ENCODE data around the gene NET1. TPM values are rescaled to one million over a fixed set of nuclear protein-coding genes. Genes with fewer than 3 reads are reported as not detected.
"Not testable (repeated sequence)": the region's sequence is repeated elsewhere in the genome, so short reads cannot be mapped to it uniquely, and the experiment has no call there.

The NET1 gene
- total RNA-seq, 1 donor from 2014 or later: 22.5 TPM

GRCh38 chr10:5468262-5469106, 56.1 kb downstream of the NET1 start:
- Mint-ChIP-seq H3K27ac (no peak overlapping the region), H3K36me3 (ENCODE audit: low read depth) (no peaks in the 10 kb centered on the region), H3K4me1 (no peaks in the 10 kb centered on the region), H3K4me3 (no peak overlapping the region), H3K9me3 (no peaks in the 10 kb centered on the region), H3K27me3 (peaks cover 3% of the 10 kb centered on the region)
- POLR2A ChIA-PET: no interaction called here
- ATAC-seq (ENCODE audit: low read depth) (no peak), DNase-seq (no peak)
- TF ChIP-seq CTCF (IDR thresholded peaks at IDR 0.05): no peak
- CTCF ChIA-PET: no interaction called here
- intact Hi-C loops (cut with micrococcal nuclease): no loop called here

GRCh38 chr10:5469353-5470061, 57.1 kb downstream of the NET1 start:
- no peaks in the 10 kb centered on the region for H3K4me1 Mint-ChIP-seq
- no peak for TF ChIP-seq CTCF (IDR thresholded peaks at IDR 0.05)

GRCh38 chr10:5470062-5470751, 57.9 kb downstream of the NET1 start:
- no peak for DNase-seq
- ChIA-PET POLR2A (no interaction called here), CTCF (no interaction called here)
- intact Hi-C loops (cut with micrococcal nuclease): no loop called here
- H3K27me3 Mint-ChIP-seq: peaks cover 3% of the 10 kb centered on the region
- no peak overlapping the region for H3K27ac Mint-ChIP-seq
- no peaks in the 10 kb centered on the region for H3K4me1 Mint-ChIP-seq
- no peak for TF ChIP-seq CTCF (IDR thresholded peaks at IDR 0.05)
- no peak overlapping the region for H3K4me3 Mint-ChIP-seq
- H3K9me3 Mint-ChIP-seq: no peaks in the 10 kb centered on the region
- ATAC-seq (ENCODE audit: low read depth): no peak
- no peaks in the 10 kb centered on the region for H3K36me3 Mint-ChIP-seq (ENCODE audit: low read depth)

More at GRCh38 chr10:5469353-5470061, 57.1 kb downstream of the NET1 start:
- no peak overlapping the region for H3K4me3 Mint-ChIP-seq
- ChIA-PET POLR2A (no interaction called here), CTCF (no interaction called here)
- intact Hi-C loops (cut with micrococcal nuclease): no loop called here
- peaks cover 3% of the 10 kb centered on the region for H3K27me3 Mint-ChIP-seq
- no peaks in the 10 kb centered on the region for H3K36me3 Mint-ChIP-seq (ENCODE audit: low read depth)
- ATAC-seq (ENCODE audit: low read depth): no peak
- no peaks in the 10 kb centered on the region for H3K9me3 Mint-ChIP-seq
- no peak for DNase-seq
- no peak overlapping the region for H3K27ac Mint-ChIP-seq

- H3K36me3 Mint-ChIP-seq (ENCODE audit: low read depth); H3K27me3 Mint-ChIP-seq; H3K4me1 Mint-ChIP-seq; POLR2A ChIA-PET; H3K9me3 Mint-ChIP-seq; DNase-seq; CTCF ChIA-PET; ATAC-seq (ENCODE audit: low read depth); H3K27ac Mint-ChIP-seq; intact Hi-C loops (cut with micrococcal nuclease); H3K4me3 Mint-ChIP-seq: not testable (repeated sequence)
Observed at GRCh38 chr10:5474642-5475041, 62.3 kb downstream of the NET1 start.

GRCh38 chr10:5475088-5475487, 62.7 kb downstream of the NET1 start:
- H3K4me3 Mint-ChIP-seq; H3K27ac Mint-ChIP-seq; H3K36me3 Mint-ChIP-seq (ENCODE audit: low read depth); DNase-seq; H3K9me3 Mint-ChIP-seq; ATAC-seq (ENCODE audit: low read depth); intact Hi-C loops (cut with micrococcal nuclease); POLR2A ChIA-PET; CTCF ChIA-PET; H3K27me3 Mint-ChIP-seq; H3K4me1 Mint-ChIP-seq: not testable (repeated sequence)

GRCh38 chr10:5475974-5476807, 63.8 kb downstream of the NET1 start:
- POLR2A ChIA-PET; H3K36me3 Mint-ChIP-seq (ENCODE audit: low read depth); H3K4me3 Mint-ChIP-seq; DNase-seq; H3K27me3 Mint-ChIP-seq; intact Hi-C loops (cut with micrococcal nuclease); ATAC-seq (ENCODE audit: low read depth); H3K9me3 Mint-ChIP-seq; CTCF ChIA-PET; H3K27ac Mint-ChIP-seq; H3K4me1 Mint-ChIP-seq: not testable (repeated sequence)

All from activated B cell treated with CpG ODN at 0.5 μM for 24 hours (primary cell).